Effector memory CD4-positive, alpha-beta T cell (primary cell): ENCODE measurements around the gene VWA7.
A peak's percentile ranks its signal among the peaks of the same experiment; 100 is the strongest.
"Not testable (repeated sequence)": the region's sequence is repeated elsewhere in the genome, so short reads cannot be mapped to it uniquely, and the experiment has no call there.

ENCODE experiments used
- DNase-seq, 3 donors: peaks; one replicate each; pipeline ENCODE4 v3.0.0-alpha.2; 2020
- H3K27ac ChIP-seq: 2 replicates; pipeline ENCODE4 v1.7.0; 2013; ENCODE audit warnings: mild to moderate bottlenecking, low read length, moderate library complexity; ENCODE audit not compliant: insufficient read depth, poor library complexity, severe bottlenecking
- H3K27me3 ChIP-seq: replicated peaks from 2 replicates; pipeline ENCODE4 v1.7.0; 2013; ENCODE audit warnings: mild to moderate bottlenecking, low read length; ENCODE audit not compliant: insufficient read depth, control insufficient read depth, poor library complexity, severe bottlenecking
- H3K36me3 ChIP-seq: 2 replicates; pipeline ENCODE4 v1.7.0; 2013; ENCODE audit warnings: mild to moderate bottlenecking, low read length, moderate library complexity; ENCODE audit not compliant: control insufficient read depth, insufficient read depth
- H3K4me1 ChIP-seq: 2 replicates; pipeline ENCODE4 v1.7.0; 2013; ENCODE audit warnings: low read length, mild to moderate bottlenecking; ENCODE audit not compliant: control insufficient read depth, insufficient read depth, poor library complexity, severe bottlenecking
- H3K4me3 ChIP-seq: 2 replicates; pipeline ENCODE4 v1.7.0; 2013; ENCODE audit warnings: low read length, low read depth, mild to moderate bottlenecking; ENCODE audit not compliant: insufficient read depth, poor library complexity, severe bottlenecking
- H3K9me3 ChIP-seq: 2 replicates; pipeline ENCODE4 v1.7.0; 2013; ENCODE audit warnings: mild to moderate bottlenecking, low read length, moderate library complexity; ENCODE audit not compliant: control insufficient read depth

The VWA7 gene

DNA sequence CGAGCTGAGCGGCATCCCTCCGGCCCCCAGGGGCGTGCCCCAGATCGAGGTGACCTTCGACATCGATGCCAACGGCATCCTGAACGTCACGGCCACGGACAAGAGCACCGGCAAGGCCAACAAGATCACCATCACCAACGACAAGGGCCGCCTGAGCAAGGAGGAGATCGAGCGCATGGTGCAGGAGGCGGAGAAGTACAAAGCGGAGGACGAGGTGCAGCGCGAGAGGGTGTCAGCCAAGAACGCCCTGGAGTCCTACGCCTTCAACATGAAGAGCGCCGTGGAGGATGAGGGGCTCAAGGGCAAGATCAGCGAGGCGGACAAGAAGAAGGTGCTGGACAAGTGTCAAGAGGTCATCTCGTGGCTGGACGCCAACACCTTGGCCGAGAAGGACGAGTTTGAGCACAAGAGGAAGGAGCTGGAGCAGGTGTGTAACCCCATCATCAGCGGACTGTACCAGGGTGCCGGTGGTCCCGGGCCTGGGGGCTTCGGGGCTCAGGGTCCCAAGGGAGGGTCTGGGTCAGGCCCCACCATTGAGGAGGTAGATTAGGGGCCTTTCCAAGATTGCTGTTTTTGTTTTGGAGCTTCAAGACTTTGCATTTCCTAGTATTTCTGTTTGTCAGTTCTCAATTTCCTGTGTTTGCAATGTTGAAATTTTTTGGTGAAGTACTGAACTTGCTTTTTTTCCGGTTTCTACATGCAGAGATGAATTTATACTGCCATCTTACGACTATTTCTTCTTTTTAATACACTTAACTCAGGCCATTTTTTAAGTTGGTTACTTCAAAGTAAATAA, 40.2 kb upstream of the VWA7 start:
- peak overlapping the region; percentile 65 for H3K27ac ChIP-seq

DNA sequence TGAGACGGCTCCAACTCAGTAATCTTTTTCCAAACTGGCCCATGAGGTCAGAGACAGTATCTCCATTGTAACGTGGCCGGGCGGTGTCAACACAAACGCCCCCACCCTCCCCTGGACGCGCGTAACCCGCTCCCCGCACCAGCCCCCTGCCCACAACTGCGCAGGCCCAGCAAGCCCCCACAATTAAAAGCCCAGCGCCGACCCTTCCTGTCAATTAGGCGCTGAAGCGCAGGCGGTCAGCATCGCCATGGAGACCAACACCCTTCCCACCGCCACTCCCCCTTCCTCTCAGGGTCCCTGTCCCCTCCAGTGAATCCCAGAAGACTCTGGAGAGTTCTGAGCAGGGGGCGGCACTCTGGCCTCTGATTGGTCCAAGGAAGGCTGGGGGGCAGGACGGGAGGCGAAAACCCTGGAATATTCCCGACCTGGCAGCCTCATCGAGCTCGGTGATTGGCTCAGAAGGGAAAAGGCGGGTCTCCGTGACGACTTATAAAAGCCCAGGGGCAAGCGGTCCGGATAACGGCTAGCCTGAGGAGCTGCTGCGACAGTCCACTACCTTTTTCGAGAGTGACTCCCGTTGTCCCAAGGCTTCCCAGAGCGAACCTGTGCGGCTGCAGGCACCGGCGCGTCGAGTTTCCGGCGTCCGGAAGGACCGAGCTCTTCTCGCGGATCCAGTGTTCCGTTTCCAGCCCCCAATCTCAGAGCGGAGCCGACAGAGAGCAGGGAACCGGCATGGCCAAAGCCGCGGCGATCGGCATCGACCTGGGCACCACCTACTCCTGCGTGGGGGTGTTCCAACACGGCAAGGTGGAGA, 38.1 kb upstream of the VWA7 start, which contains the start of the genes HSPA1A and HSPA1L:
TSS of gene HSPA1A (plus strand) at position 519 of the 814 bp plus-strand sequence. CDS start at position 733, 214 bp downstream.
TSS of gene HSPA1L (minus strand) at position 259 of the 814 bp plus-strand sequence. CDS start 3,311 bp downstream, outside the sequence.
- H3K27me3 ChIP-seq: no peaks in the 10 kb centered on the region
- peak within 1 kb of the TSS; percentile 92 for H3K4me3 ChIP-seq
- H3K4me1 ChIP-seq: peaks cover 23% of the 10 kb centered on the region
- peak; percentile 50 to 72 (median 52) for DNase-seq
- H3K9me3 ChIP-seq: no peaks in the 10 kb centered on the region
- peak within 1 kb of the TSS; percentile 81 for H3K27ac ChIP-seq
- peaks cover 12% of the 10 kb centered on the region for H3K36me3 ChIP-seq

More for the DNA sequence above, 40.2 kb upstream of the VWA7 start:
- Histone ChIP-seq H3K4me3 (peak overlapping the region; percentile 42), H3K4me1 (peaks cover 31% of the 10 kb centered on the region)
- not testable (repeated sequence) for H3K27me3 ChIP-seq, H3K36me3 ChIP-seq, H3K9me3 ChIP-seq
- DNase-seq: peak in 1 of 3 donors; percentile 20

DNA sequence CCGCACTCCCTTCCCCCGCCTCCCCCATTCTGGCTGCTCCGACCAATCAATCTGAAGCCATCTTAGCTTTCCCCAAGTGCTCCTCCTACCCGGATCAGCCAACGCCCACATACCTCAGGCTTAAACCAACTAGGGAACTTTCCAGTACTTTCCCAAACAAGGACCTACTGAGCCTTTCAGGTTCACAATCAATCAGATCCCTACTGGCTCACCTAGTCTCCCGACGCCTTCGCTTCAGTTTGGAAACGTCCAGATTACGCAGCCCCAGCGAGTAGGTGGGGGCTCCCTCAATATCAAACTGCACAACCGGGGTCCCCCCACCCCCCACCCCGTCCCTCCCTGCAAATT, 37.5 kb upstream of the VWA7 start:
- peak overlapping the region; percentile 92 for H3K4me3 ChIP-seq
- peak; percentile 59 to 78 (median 59) for DNase-seq
- no peaks in the 10 kb centered on the region for H3K27me3 ChIP-seq
- peaks cover 23% of the 10 kb centered on the region for H3K4me1 ChIP-seq
- H3K27ac ChIP-seq: peak overlapping the region; percentile 81
- H3K9me3 ChIP-seq: no peaks in the 10 kb centered on the region
- H3K36me3 ChIP-seq: peaks cover 12% of the 10 kb centered on the region

DNA sequence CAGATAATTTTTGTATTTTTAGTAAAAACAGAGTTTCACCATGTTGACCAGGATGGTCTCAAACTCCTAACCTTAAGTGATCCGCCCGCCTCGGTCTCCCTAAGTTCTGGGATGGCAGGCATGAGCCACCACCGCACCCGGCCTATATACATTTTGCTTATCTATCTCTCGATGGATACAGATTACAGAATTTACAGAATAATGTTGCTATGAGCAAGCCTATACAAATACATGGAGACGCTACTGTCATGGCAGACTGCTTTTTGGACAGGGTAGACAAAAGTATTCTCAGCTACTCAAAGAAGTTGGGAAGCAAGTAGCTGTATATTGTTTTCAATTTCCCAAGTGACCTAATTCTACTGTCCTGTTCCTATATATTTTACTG, 36.3 kb upstream of the VWA7 start:
- Histone ChIP-seq H3K27me3 (no peaks in the 10 kb centered on the region), H3K4me3 (peak overlapping the region; percentile 25), H3K4me1 (peaks cover 17% of the 10 kb centered on the region), H3K27ac (peak overlapping the region; percentile 49), H3K9me3 (no peaks in the 10 kb centered on the region), H3K36me3 (peaks cover 12% of the 10 kb centered on the region)
- DNase-seq: no peak

DNA sequence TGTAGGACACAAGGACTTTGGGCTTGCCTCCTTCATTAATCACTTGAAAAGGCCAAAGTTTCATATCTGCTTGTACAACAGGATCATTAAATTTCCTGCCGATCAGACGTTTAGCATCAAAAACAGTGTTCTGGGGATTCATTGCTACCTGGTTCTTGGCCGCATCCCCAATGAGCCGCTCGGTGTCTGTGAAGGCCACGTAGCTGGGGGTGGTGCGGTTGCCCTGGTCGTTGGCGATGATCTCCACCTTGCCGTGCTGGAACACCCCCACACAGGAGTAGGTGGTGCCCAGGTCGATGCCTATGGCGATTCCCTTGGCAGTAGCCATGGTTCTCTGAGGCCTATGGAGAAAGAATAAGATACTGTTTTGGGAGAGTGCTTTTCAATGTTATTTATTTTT, 34.5 kb upstream of the VWA7 start:
- Histone ChIP-seq H3K36me3 (peaks cover 12% of the 10 kb centered on the region), H3K9me3 (no peaks in the 10 kb centered on the region), H3K27ac (no peak overlapping the region), H3K4me3 (no peak overlapping the region), H3K27me3 (no peaks in the 10 kb centered on the region), H3K4me1 (peaks cover 17% of the 10 kb centered on the region)
- DNase-seq: no peak

DNA sequence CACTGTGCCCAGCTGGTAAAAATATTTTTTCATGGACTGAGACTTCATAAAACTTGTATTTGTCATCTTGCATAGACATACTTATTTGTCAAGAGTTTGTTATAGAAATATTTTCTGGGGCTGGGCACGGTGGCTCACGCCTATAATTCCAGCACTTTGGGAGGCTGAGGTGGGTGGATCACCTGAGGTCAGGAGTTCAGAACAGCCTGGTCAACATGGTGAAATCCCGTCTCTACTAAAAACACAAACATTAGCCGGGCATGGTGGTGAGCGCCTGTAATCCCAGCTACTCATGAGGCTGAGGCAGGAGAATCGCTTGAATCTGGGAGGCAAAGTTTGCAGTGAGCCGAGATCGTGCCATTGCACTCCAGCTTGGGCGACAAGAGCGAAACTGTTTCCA, 31.5 kb upstream of the VWA7 start:
- not testable (repeated sequence) for H3K27ac ChIP-seq, H3K4me3 ChIP-seq, H3K27me3 ChIP-seq, DNase-seq, H3K9me3 ChIP-seq
- H3K4me1 ChIP-seq: peaks cover 16% of the 10 kb centered on the region
- peaks cover 12% of the 10 kb centered on the region for H3K36me3 ChIP-seq

DNA sequence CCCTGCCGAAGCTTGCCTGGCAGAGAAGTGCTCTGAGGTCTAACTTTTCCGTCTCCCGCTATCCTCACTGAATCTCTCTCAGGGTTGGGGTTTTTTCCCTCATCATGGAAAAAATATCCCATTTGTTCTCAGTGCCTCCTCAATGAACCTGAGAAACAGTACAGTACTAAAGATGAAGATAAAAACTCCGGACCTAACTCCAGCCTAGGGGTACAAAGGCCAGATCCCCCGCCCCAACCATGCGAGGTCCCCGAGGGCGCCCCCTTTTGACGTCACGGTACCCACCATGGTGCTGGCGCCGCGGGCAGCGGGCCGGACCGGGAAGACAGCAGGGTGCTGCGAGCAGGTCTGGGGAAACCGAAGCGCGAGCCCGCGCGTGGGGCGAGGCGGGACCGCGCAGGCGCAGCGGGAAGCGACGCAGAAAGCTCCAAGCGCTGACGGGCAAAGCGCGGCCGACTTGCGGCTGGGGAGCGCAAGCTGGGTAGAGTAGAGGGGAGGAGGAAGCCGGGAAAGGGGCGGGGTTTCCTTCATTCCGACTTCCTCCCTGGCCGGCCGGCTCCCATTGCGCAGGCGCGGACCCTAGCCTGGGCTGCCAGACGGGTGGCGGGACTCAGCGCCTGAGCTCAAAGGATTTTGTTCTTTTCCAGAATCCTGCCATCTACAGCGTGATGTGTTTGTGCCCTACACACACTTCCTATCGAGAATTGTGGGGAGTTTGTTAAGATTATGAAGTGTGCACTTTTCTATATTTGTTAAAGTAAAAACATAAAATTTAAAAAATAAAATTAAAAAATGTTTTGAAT, 29.5 kb upstream of the VWA7 start, which contains the start of gene LSM2:
TSS of gene LSM2 (minus strand) at position 497 of the 803 bp plus-strand sequence. CDS start at position 288, 209 bp downstream.
- Histone ChIP-seq H3K4me1 (peaks cover 8% of the 10 kb centered on the region), H3K27me3 (no peaks in the 10 kb centered on the region), H3K27ac (peak within 1 kb of the TSS; percentile 88), H3K36me3 (peaks cover 11% of the 10 kb centered on the region), H3K9me3 (no peaks in the 10 kb centered on the region), H3K4me3 (peak within 1 kb of the TSS; percentile 84)
- peak; percentile 94 to 96 (median 96) for DNase-seq

DNA sequence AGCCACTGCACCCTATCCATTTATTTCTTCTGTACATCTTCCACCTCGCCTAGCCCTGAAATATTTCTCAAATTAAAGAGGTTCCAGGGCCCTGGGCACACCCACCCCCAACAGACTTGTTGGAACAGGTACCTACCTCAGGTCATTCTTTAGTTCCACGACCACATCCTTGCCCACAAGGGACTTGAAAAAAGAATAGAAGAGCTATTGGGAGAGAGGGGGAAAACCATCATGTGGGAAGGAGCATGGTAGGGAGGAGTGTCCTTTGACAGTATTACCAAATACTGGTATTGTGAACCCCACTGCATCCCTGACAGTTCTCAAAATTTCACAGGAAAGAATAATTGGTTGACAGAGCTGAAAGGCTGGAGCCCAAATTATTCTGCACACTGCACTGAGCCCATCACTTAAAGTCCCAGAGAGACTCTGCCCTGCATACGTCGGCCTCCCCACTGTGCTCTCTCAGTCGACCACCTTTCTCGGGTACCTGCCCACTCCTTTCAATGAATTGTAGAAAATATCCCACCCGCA, 28.9 kb upstream of the VWA7 start:
- H3K36me3 ChIP-seq: peaks cover 5% of the 10 kb centered on the region
- H3K4me1 ChIP-seq: peaks cover 8% of the 10 kb centered on the region
- H3K9me3 ChIP-seq: no peaks in the 10 kb centered on the region
- peak overlapping the region; percentile 84 for H3K4me3 ChIP-seq
- no peaks in the 10 kb centered on the region for H3K27me3 ChIP-seq
- H3K27ac ChIP-seq: peak overlapping the region; percentile 88
- no peak for DNase-seq
